CD1c-positive myeloid dendritic cell (primary cell): ENCODE results near the gene EIF4G3.
A peak's percentile ranks its signal among the peaks of the same experiment; 100 is the strongest.
"Not testable (repeated sequence)": the region's sequence is repeated elsewhere in the genome, so short reads cannot be mapped to it uniquely, and the experiment has no call there.

Source experiments
- DNase-seq: peaks from one replicate; pipeline ENCODE4 v3.0.0-alpha.2; 2016; ENCODE audit errors: extremely low spot score

Gene EIF4G3

GRCh38 chr1:21149855-21150432, 26.8 kb downstream of the EIF4G3 start:
- no peak for DNase-seq

- no peak for DNase-seq
These were observed 27.3 kb downstream of the EIF4G3 start for GRCh38 chr1:21149430-21149854.

- no peak for DNase-seq
These were observed 32.9 kb downstream of the EIF4G3 start for GRCh38 chr1:21143752-21144151.

GRCh38 chr1:21143138-21143537, 33.6 kb downstream of the EIF4G3 start:
- DNase-seq: no peak

GRCh38 chr1:21141030-21141429, 35.7 kb downstream of the EIF4G3 start:
- DNase-seq: no peak

GRCh38 chr1:21139601-21140000, 37.1 kb downstream of the EIF4G3 start:
- no peak for DNase-seq

- not testable (repeated sequence) for DNase-seq
These were observed 40.4 kb downstream of the EIF4G3 start for GRCh38 chr1:21136344-21136743.

GRCh38 chr1:21131200-21131599, 45.5 kb downstream of the EIF4G3 start:
- no peak for DNase-seq

- DNase-seq: no peak
These were observed 47.3 kb downstream of the EIF4G3 start for GRCh38 chr1:21129407-21129806.

- no peak for DNase-seq
These were observed 50.4 kb downstream of the EIF4G3 start for GRCh38 chr1:21126324-21126723.

- DNase-seq: peak; percentile 59
These were observed 51.9 kb downstream of the EIF4G3 start for GRCh38 chr1:21124846-21125245.

- peak; percentile 32 for DNase-seq
These were observed 53.3 kb downstream of the EIF4G3 start for GRCh38 chr1:21123287-21123948.

- DNase-seq: no peak
These were observed 54.8 kb downstream of the EIF4G3 start for GRCh38 chr1:21121764-21122471.

GRCh38 chr1:21118167-21118566, 58.5 kb downstream of the EIF4G3 start:
- no peak for DNase-seq

GRCh38 chr1:21117597-21118001, 59.1 kb downstream of the EIF4G3 start:
- DNase-seq: no peak

GRCh38 chr1:21117159-21117558, 59.5 kb downstream of the EIF4G3 start:
- DNase-seq: no peak

GRCh38 chr1:21115098-21115760, 61.5 kb downstream of the EIF4G3 start:
- DNase-seq: no peak

- peak; percentile 41 for DNase-seq
These were observed 62.3 kb downstream of the EIF4G3 start for GRCh38 chr1:21114431-21114830.

- DNase-seq: no peak
These were observed 66.5 kb downstream of the EIF4G3 start for GRCh38 chr1:21110163-21110562.

GRCh38 chr1:21106709-21107108, 70.0 kb downstream of the EIF4G3 start:
- no peak for DNase-seq

- DNase-seq: no peak
These were observed 70.5 kb downstream of the EIF4G3 start for GRCh38 chr1:21106238-21106637.

- no peak for DNase-seq
These were observed 70.9 kb downstream of the EIF4G3 start for GRCh38 chr1:21105807-21106206.

- no peak for DNase-seq
These were observed 72.0 kb downstream of the EIF4G3 start for GRCh38 chr1:21104683-21105082.
